Stimulated activated CD8-positive, alpha-beta memory T cell treated with anti-CD3 and anti-CD28 coated beads, Interleukin-4, amount 100 ng/mL, for 48 hours (primary cell): ENCODE measurements around the gene SIN3B.

Source experiments
- DNase-seq: peaks from one replicate; pipeline ENCODE4 v3.0.0-alpha.2; 2020

SIN3B gene

GRCh38 chr19:16917401-16917800, 88.2 kb downstream of the SIN3B start:
- no peak for DNase-seq

GRCh38 chr19:16919496-16919895, 90.3 kb downstream of the SIN3B start:
- DNase-seq = no peak

- no peak for DNase-seq
Measured at GRCh38 chr19:16920816-16921529, 91.8 kb downstream of the SIN3B start.

- no peak for DNase-seq
Measured at GRCh38 chr19:16921766-16922591, 92.8 kb downstream of the SIN3B start.

- no peak for DNase-seq
Measured at GRCh38 chr19:16922592-16922934, 93.4 kb downstream of the SIN3B start.

- no peak for DNase-seq
Measured at GRCh38 chr19:16922949-16923348, 93.8 kb downstream of the SIN3B start.

GRCh38 chr19:16927883-16928282, 98.7 kb downstream of the SIN3B start:
- no peak for DNase-seq

GRCh38 chr19:16928351-16928750, 99.2 kb downstream of the SIN3B start:
- no peak for DNase-seq

- no peak for DNase-seq
Measured at GRCh38 chr19:16928916-16929315, 99.7 kb downstream of the SIN3B start.
